H1 (cell line): Measurements from ENCODE around the gene SCIMP. TPM values are rescaled to one million over a fixed set of nuclear protein-coding genes. Genes with fewer than 3 reads are reported as not detected.

Experiments
- CTCF ChIA-PET: fragments of 300-600 bp; sonication (Branson Sonifier 250); formaldehyde crosslinking; loops from one replicate; lab custom pipeline; 2021; ENCODE audit not compliant: partially characterized antibody; lab: Charles Lee
- POLR2A ChIA-PET: fragments of 300-600 bp; sonication (Branson Sonifier 250); formaldehyde crosslinking; loops from one replicate; lab custom pipeline; 2021; ENCODE audit warnings: inconsistent platforms; ENCODE audit not compliant: partially characterized antibody; lab: Charles Lee
- DNase-seq, 2 experiments: peaks; one replicate each; pipeline versions ENCODE4 v3.0.0 to v3.0.0-alpha.2; 2010 to 2022; ENCODE audit warnings: low spot score in 2 of 2, low read depth in 1 of 2, mixed read lengths in 1 of 2
- FAIRE-seq: peaks from 2 replicates; lab custom pipeline; 2011; peaks lifted over from hg19 to GRCh38; lab: Jason Lieb, UNC
- H2AFZ ChIP-seq: 2 replicates; pipeline ENCODE4 v1.8.1; 2012; ENCODE audit warnings: low read length, inconsistent platforms
- H2AK5ac ChIP-seq: 2 replicates; pipeline ENCODE4 v1.6.1; 2013; ENCODE audit warnings: low read depth, low read length
- H2BK120ac ChIP-seq: replicated peaks from 2 replicates; pipeline ENCODE3; 2013; ENCODE audit warnings: low read depth, low read length, inconsistent platforms
- H2BK12ac ChIP-seq: 2 replicates; pipeline ENCODE4 v1.6.1; 2013; ENCODE audit warnings: low read depth, low read length
- H2BK15ac ChIP-seq: 2 replicates; pipeline ENCODE4 v1.6.1; 2013; ENCODE audit warnings: low read length
- H2BK20ac ChIP-seq: 2 replicates; pipeline ENCODE4 v1.6.1; 2013; ENCODE audit warnings: low read length
- H2BK5ac ChIP-seq: 2 replicates; pipeline ENCODE4 v1.6.1; 2013; ENCODE audit warnings: low read depth, low read length
- H3K14ac ChIP-seq: 2 replicates; pipeline ENCODE4 v1.6.1; 2013; ENCODE audit warnings: inconsistent platforms; ENCODE audit not compliant: insufficient read length
- H3K18ac ChIP-seq: 2 replicates; pipeline ENCODE4 v1.6.1; 2013; ENCODE audit warnings: low read length; ENCODE audit errors: extremely low read depth
- H3K23ac ChIP-seq: 2 replicates; pipeline ENCODE4 v1.6.1; 2013; ENCODE audit warnings: inconsistent platforms; ENCODE audit not compliant: insufficient read length
- H3K23me2 ChIP-seq: 2 replicates; pipeline ENCODE4 v1.6.1; 2013; ENCODE audit warnings: low read depth, low read length
- H3K27ac ChIP-seq: 2 replicates; pipeline ENCODE4 v1.6.1; 2011; ENCODE audit warnings: low read depth, low read length, inconsistent platforms
- H3K27me3 ChIP-seq, 4 experiments: replicated peaks in 1 of 4; 1 replicate in 1 of 4; 2 replicates in 3 of 4; pipeline versions ENCODE4 v1.6.1 to v1.8.1; 2011 to 2013; ENCODE audit warnings: low read length in 3 of 4, mild to moderate bottlenecking in 3 of 4, inconsistent platforms in 2 of 4, mixed read lengths in 2 of 4, moderate library complexity in 1 of 4; ENCODE audit not compliant: control insufficient read depth in 3 of 4, insufficient read depth in 3 of 4; ENCODE audit errors: extremely low read depth in 1 of 4
- H3K36me3 ChIP-seq, 4 experiments: 2 replicates each; pipeline versions ENCODE4 v1.6.1 to v1.8.1; 2011 to 2013; ENCODE audit warnings: mild to moderate bottlenecking in 4 of 4, low read length in 3 of 4, moderate library complexity in 2 of 4, control low read depth in 1 of 4, inconsistent platforms in 1 of 4; ENCODE audit not compliant: insufficient read depth in 4 of 4, control insufficient read depth in 2 of 4
- H3K4ac ChIP-seq: replicated peaks from 2 replicates; pipeline ENCODE3; 2013; ENCODE audit warnings: low read length, low read depth, mixed read lengths, inconsistent platforms; ENCODE audit not compliant: insufficient read length
- H3K4me1 ChIP-seq, 4 experiments: replicated peaks in 1 of 4; 1 replicate in 1 of 4; 2 replicates in 3 of 4; pipeline versions ENCODE4 v1.6.1 to v1.8.1; 2011 to 2013; ENCODE audit warnings: low read length in 3 of 4, inconsistent platforms in 2 of 4, mixed read lengths in 1 of 4; ENCODE audit not compliant: insufficient read depth in 4 of 4, control insufficient read depth in 3 of 4
- H3K4me2 ChIP-seq, 2 experiments: 2 replicates each; pipeline versions ENCODE4 v1.6.1 to v1.8.1; 2011 to 2013; ENCODE audit warnings: low read depth in 2 of 2, low read length in 2 of 2, control low read depth in 1 of 2, inconsistent platforms in 1 of 2, mild to moderate bottlenecking in 1 of 2; ENCODE audit not compliant: insufficient read depth in 1 of 2
- H3K4me3 ChIP-seq, 4 experiments: fragments of 200-600, 300-600 bp in 1 of 4; sonication (generic), shearing (Covaris generic), sonication (Bioruptor Twin) in 1 of 4; 2 replicates each; pipeline versions ENCODE4 v1.5.1 to v1.8.1; 2011 to 2016; ENCODE audit warnings: low read length in 4 of 4, low read depth in 3 of 4, control low read depth in 2 of 4, inconsistent platforms in 2 of 4, mild to moderate bottlenecking in 2 of 4, mixed read lengths in 1 of 4, moderate library complexity in 1 of 4; ENCODE audit not compliant: insufficient read depth in 2 of 4; ENCODE audit errors: extremely low read depth in 1 of 4
- H3K56ac ChIP-seq: replicated peaks from 2 replicates; pipeline ENCODE3; 2013; ENCODE audit warnings: low read depth, mild to moderate bottlenecking, mixed read lengths, low read length, inconsistent platforms; ENCODE audit not compliant: insufficient read length
- H3K79me1 ChIP-seq: 2 replicates; pipeline ENCODE4 v1.6.1; 2013; ENCODE audit warnings: low read depth, low read length, control low read depth
- H3K79me2 ChIP-seq, 2 experiments: 2 replicates each; pipeline versions ENCODE4 v1.6.1 to v1.8.1; 2012 to 2013; ENCODE audit warnings: low read length in 2 of 2, mild to moderate bottlenecking in 2 of 2, inconsistent platforms in 1 of 2; ENCODE audit not compliant: insufficient read depth in 2 of 2, control insufficient read depth in 1 of 2
- H3K9ac ChIP-seq, 4 experiments: replicated peaks in 1 of 4; 1 replicate in 1 of 4; 2 replicates in 3 of 4; pipeline versions ENCODE4 v1.6.1 to v1.8.1; 2011 to 2013; ENCODE audit warnings: low read depth in 3 of 4, low read length in 3 of 4, control low read depth in 2 of 4, mild to moderate bottlenecking in 2 of 4, moderate library complexity in 2 of 4, inconsistent platforms in 1 of 4; ENCODE audit errors: extremely low read depth in 1 of 4
- H3K9me3 ChIP-seq, 2 experiments: 2 replicates each; pipeline versions ENCODE4 v1.6.1 to v1.8.1; 2012 to 2013; ENCODE audit warnings: mild to moderate bottlenecking in 2 of 2, moderate library complexity in 2 of 2, control low read depth in 1 of 2, inconsistent platforms in 1 of 2, low read depth in 1 of 2, low read length in 1 of 2, mixed read lengths in 1 of 2; ENCODE audit not compliant: insufficient read depth in 2 of 2
- H4K20me1 ChIP-seq, 2 experiments: replicated peaks in 1 of 2; 2 replicates each; pipeline versions ENCODE3 to v1.8.1; 2011 to 2013; ENCODE audit warnings: inconsistent platforms in 2 of 2, low read length in 2 of 2, mild to moderate bottlenecking in 1 of 2; ENCODE audit not compliant: insufficient read depth in 2 of 2, control insufficient read depth in 1 of 2
- H4K5ac ChIP-seq: 2 replicates; pipeline ENCODE4 v1.6.1; 2013; ENCODE audit warnings: low read length, low read depth, mixed read lengths, inconsistent platforms; ENCODE audit not compliant: insufficient read length
- H4K8ac ChIP-seq: 2 replicates; pipeline ENCODE4 v1.8.0; 2013; ENCODE audit warnings: mild to moderate bottlenecking, moderate library complexity, low read length, inconsistent platforms; ENCODE audit not compliant: insufficient read depth; ENCODE audit errors: extremely low read depth
- H4K91ac ChIP-seq: replicated peaks from 2 replicates; pipeline ENCODE3; 2013; ENCODE audit warnings: low read length, mixed read lengths, inconsistent platforms; ENCODE audit not compliant: insufficient read length
- ASH2L ChIP-seq: fragments of 200-600, 300-600 bp; sonication (generic); IDR thresholded peaks from one replicate; pipeline ENCODE4 v1.7.1; 2017; ENCODE audit warnings: low read length
- CEBPB ChIP-seq: IDR thresholded peaks from 2 replicates; pipeline ENCODE4 v1.6.1; 2012; ENCODE audit warnings: low read depth, low read length
- CHD1 ChIP-seq: IDR thresholded peaks from 2 replicates; pipeline ENCODE4 v1.6.1; 2012; ENCODE audit warnings: low read depth, low read length, improper control_type of control experiment
- CTBP2 ChIP-seq: IDR thresholded peaks from 2 replicates; pipeline ENCODE4 v1.7.0; 2011; ENCODE audit warnings: borderline replicate concordance, mild to moderate bottlenecking, moderate library complexity, mixed read lengths, low read length; ENCODE audit not compliant: insufficient read depth, insufficient read length
- EP300 ChIP-seq, 2 experiments: IDR thresholded peaks; 1 replicate in 1 of 2; 2 replicates in 1 of 2; pipeline ENCODE4 v1.6.1; 2011 to 2012; ENCODE audit warnings: low read depth in 2 of 2, low read length in 2 of 2, mild to moderate bottlenecking in 2 of 2, borderline replicate concordance in 1 of 2, inconsistent platforms in 1 of 2, moderate library complexity in 1 of 2
- GABPA ChIP-seq: IDR thresholded peaks from 2 replicates; pipeline ENCODE4 v1.6.1; 2011; ENCODE audit warnings: mild to moderate bottlenecking, low read length, moderate library complexity, borderline replicate concordance; ENCODE audit not compliant: insufficient read depth
- JUND ChIP-seq: IDR thresholded peaks from 2 replicates; pipeline ENCODE4 v1.6.1; 2011; ENCODE audit warnings: mild to moderate bottlenecking, improper control_type of control experiment, low read length
- KDM4A ChIP-seq: IDR thresholded peaks from one replicate; pipeline ENCODE4 v1.7.1; 2012; ENCODE audit warnings: low read depth, mild to moderate bottlenecking, moderate library complexity, low read length, inconsistent platforms; ENCODE audit not compliant: severe bottlenecking
- NRF1 ChIP-seq: IDR thresholded peaks from 2 replicates; pipeline ENCODE4 v1.6.1; 2011; ENCODE audit warnings: mild to moderate bottlenecking, low read depth, low read length, improper control_type of control experiment
- POLR2AphosphoS5 ChIP-seq: IDR thresholded peaks from 2 replicates; pipeline ENCODE4 v1.6.1; 2011; ENCODE audit warnings: low read depth, low read length
- RAD21 ChIP-seq, 2 experiments: IDR thresholded peaks in 1 of 2; conservative IDR thresholded peaks in 1 of 2; 2 replicates each; pipeline ENCODE4 v1.6.1; 2011; ENCODE audit warnings: low read depth in 2 of 2, low read length in 2 of 2, improper control_type of control experiment in 1 of 2, inconsistent platforms in 1 of 2, mild to moderate bottlenecking in 1 of 2, moderate library complexity in 1 of 2
- TBP ChIP-seq: IDR thresholded peaks from 2 replicates; pipeline ENCODE4 v1.6.1; 2011; ENCODE audit warnings: low read depth, low read length, improper control_type of control experiment
- TCF12 ChIP-seq: IDR thresholded peaks from 2 replicates; pipeline ENCODE4 v1.6.1; 2011; ENCODE audit warnings: low read depth, mild to moderate bottlenecking, low read length
- YY1 ChIP-seq: IDR thresholded peaks from 2 replicates; pipeline ENCODE4 v1.6.1; 2011; ENCODE audit warnings: low read depth, mild to moderate bottlenecking, low read length
- WGBS, 2 experiments: shearing (Covaris generic) in 1 of 2; methylation state at CpG; one replicate each; pipeline versions ENCODE4 v1.1.6 to v1.1.7; 2013 to 2015; ENCODE audit warnings: low lambda C conversion rate in 2 of 2, mixed read lengths in 2 of 2, inconsistent platforms in 1 of 2, low coverage in 1 of 2, missing lambda C conversion rate in 1 of 2; ENCODE audit not compliant: insufficient replicate concordance in 2 of 2, insufficient coverage in 1 of 2, insufficient read length in 1 of 2; ENCODE audit errors: extremely low coverage in 1 of 2, missing lambda C conversion rate in 1 of 2; 5-methylcytosine and 5-hydroxymethylcytosine counted together
- polyA plus RNA-seq, 7 experiments: library from polyadenylated mRNA; depleted of rRNA in 3 of 7; stranded (reverse) in 5 of 7; unstranded in 2 of 7; fragments of >200 nt in 5 of 7; fragments of 200-250 nt in 2 of 7; gene quantifications; 1 replicate in 5 of 7; 2 replicates in 1 of 7; 4 replicates in 1 of 7; pipeline versions ENCODE4 v1.2.1 to v1.2.3, GENCODE V29; 2011 to 2013; ENCODE audit warnings: missing spikeins in 2 of 7, mixed read lengths in 2 of 7
- total RNA-seq: library from RNA; stranded (reverse); fragmentation: NEBNext Ultra II Directional; extraction: Animal tissue kit (Norgen Biotek cat#: 25700); gene quantifications from 2 replicates; pipeline ENCODE4 v1.2.1, GENCODE V29; 2021

The SCIMP gene
- total and polyA plus RNA-seq, 2 of the 8 experiments (the other 6 are each of a cell fraction or from before 2014, with no cell fraction given): not detected

DNA sequence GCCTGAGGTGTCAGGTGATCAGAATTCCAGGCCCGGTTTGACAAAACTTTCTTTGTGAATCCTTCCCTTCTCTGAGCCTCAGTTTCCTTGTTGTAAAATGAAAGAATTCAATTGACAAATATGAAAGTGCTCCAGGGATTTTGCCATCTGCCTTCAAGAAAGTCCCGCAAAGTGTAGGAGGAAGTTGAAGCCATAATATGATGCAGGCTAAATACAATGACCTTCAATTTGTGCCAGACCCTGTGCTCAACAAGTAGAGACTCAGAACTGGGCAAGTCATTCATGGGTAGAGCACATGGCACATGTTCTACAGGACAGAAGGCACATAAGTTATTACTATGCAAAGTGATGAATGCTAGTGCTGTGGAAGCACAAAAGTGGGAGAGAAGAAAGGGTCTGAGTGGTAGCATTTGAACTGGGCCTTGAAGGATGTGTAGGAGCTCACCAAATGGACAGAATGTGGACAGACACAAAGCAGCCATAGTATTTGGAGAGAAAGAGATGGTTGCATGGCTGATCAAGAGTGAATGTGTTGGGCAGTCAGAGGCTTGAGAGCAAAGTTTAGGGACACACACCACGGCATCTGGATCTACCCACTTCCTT, 2.4 kb upstream of the SCIMP start:
- Histone ChIP-seq H2AFZ (no peak overlapping the region), H3K79me1 (no peaks in the 10 kb centered on the region), H3K27me3 (no peaks in the 10 kb centered on the region), H2BK20ac (no peak overlapping the region), H2AK5ac (no peak overlapping the region), H3K79me2 (no peaks in the 10 kb centered on the region), H3K4me3 (no peak overlapping the region), H2BK15ac (no peak overlapping the region), H3K56ac (no peak overlapping the region), H3K36me3 (no peaks in the 10 kb centered on the region), H4K8ac (no peak overlapping the region), H4K91ac (no peak overlapping the region), H2BK120ac (no peak overlapping the region), H3K9ac (no peak overlapping the region), H3K14ac (no peak overlapping the region), H2BK5ac (no peak overlapping the region), H2BK12ac (no peak overlapping the region), H3K9me3 (no peaks in the 10 kb centered on the region), H4K20me1 (peaks cover 0 to 2% of the 10 kb centered on the region in 2 experiments), H3K4me1 (no peaks in the 10 kb centered on the region), H3K27ac (no peak overlapping the region), H4K5ac (no peak overlapping the region), H3K4me2 (no peak overlapping the region), H3K4ac (no peak overlapping the region), H3K18ac (no peak overlapping the region), H3K23ac (no peak overlapping the region), H3K23me2 (no peaks in the 10 kb centered on the region)
- DNase-seq: no peak
- 79% methylated on average over 3 of the region's 3 CpGs; no CpG with 5 or more reads in 1 of the 2 experiments for WGBS, 2 experiments
- POLR2A ChIA-PET: interaction anchor here (0.6 kb wide), 1 partner anchor 223 kb away, joined by 3 read pairs; no protein-coding TSS in a partner anchor
- FAIRE-seq: no peak
- CTCF ChIA-PET: interaction anchor here (0.6 to 4.3 kb wide), 17 partner anchors 10 to 149 kb away, joined by 3 to 20 read pairs (median 3); no protein-coding TSS in a partner anchor
- TF ChIP-seq JUND: no peak
- TF ChIP-seq ASH2L: no peak
- no peak for TF ChIP-seq NRF1
- no peak for TF ChIP-seq CTBP2
- no peak for TF ChIP-seq KDM4A
- no peak for TF ChIP-seq TCF12
- no peak for TF ChIP-seq CHD1
- TF ChIP-seq POLR2AphosphoS5: no peak
- no peak for TF ChIP-seq TBP
- no peak for TF ChIP-seq CEBPB
- TF ChIP-seq GABPA: no peak
- no peak for TF ChIP-seq RAD21 (IDR thresholded peaks at IDR 0.05 in 1 of 2, conservative IDR thresholded peaks at IDR 0.05 in 1 of 2; ENCODE audit: low read depth in 2 of 2, low read length in 2 of 2)
- no peak for TF ChIP-seq EP300 (IDR thresholded peaks at IDR 0.05; ENCODE audit: borderline replicate concordance in 1 of 2, low read depth in 2 of 2, low read length in 2 of 2)
- no peak for TF ChIP-seq YY1
